Spleen (tissue), 11 donors: ENCODE measurements around the gene SHANK1. TPM values are rescaled to one million over a fixed set of nuclear protein-coding genes. Genes with fewer than 3 reads are reported as not detected.
A peak's percentile ranks its signal among the peaks of the same experiment; 100 is the strongest.

Experiments used
- DNase-seq: peaks from one replicate; pipeline ENCODE4 v3.0.0-alpha.2; 2020
- H3K27ac ChIP-seq, 8 donors: fragments of 200-600 bp; sonication (generic) in 7 of 8; 1 replicate in 4 of 8; 2 replicates in 4 of 8; pipeline versions ENCODE4 v1.5.0 to v1.8.0; 2016 to 2021; ENCODE audit warnings: inconsistent platforms in 4 of 8, mild to moderate bottlenecking in 4 of 8, moderate library complexity in 1 of 8
- H3K27me3 ChIP-seq, 7 donors: fragments of 200-600 bp; sonication (generic) in 6 of 7; replicated peaks in 1 of 7; 1 replicate in 4 of 7; 2 replicates in 3 of 7; pipeline versions ENCODE4 v1.5.0 to v1.8.0; 2016 to 2021; ENCODE audit warnings: inconsistent platforms in 3 of 7, mild to moderate bottlenecking in 1 of 7
- H3K36me3 ChIP-seq, 6 donors: fragments of 200-600 bp; sonication (generic) in 5 of 6; 1 replicate in 4 of 6; 2 replicates in 2 of 6; pipeline versions ENCODE4 v1.5.0 to v1.8.0; 2016 to 2021; ENCODE audit warnings: inconsistent platforms in 2 of 6
- H3K4me1 ChIP-seq, 6 donors: fragments of 200-600 bp; sonication (generic) in 5 of 6; 1 replicate in 3 of 6; 2 replicates in 3 of 6; pipeline versions ENCODE4 v1.5.0 to v1.8.0; 2016 to 2021; ENCODE audit warnings: inconsistent platforms in 3 of 6
- H3K4me3 ChIP-seq, 8 donors: fragments of 200-600 bp; sonication (generic) in 7 of 8; 1 replicate in 4 of 8; 2 replicates in 4 of 8; pipeline versions ENCODE4 v1.5.0 to v1.8.0; 2016 to 2021; ENCODE audit warnings: inconsistent platforms in 4 of 8, mild to moderate bottlenecking in 4 of 8, moderate library complexity in 2 of 8
- H3K9me3 ChIP-seq, 8 donors: fragments of 200-600 bp; sonication (generic) in 7 of 8; 1 replicate in 4 of 8; 2 replicates in 4 of 8; pipeline versions ENCODE4 v1.5.0 to v1.8.0; 2016 to 2021; ENCODE audit warnings: inconsistent platforms in 4 of 8
- CTCF ChIP-seq, 11 experiments: fragments of 200-600 bp in 7 of 11; fragments of 450-650 bp in 4 of 11; sonication (generic) in 4 of 11; IDR thresholded peaks in 8 of 11; conservative IDR thresholded peaks in 3 of 11; 1 replicate in 7 of 11; 2 replicates in 4 of 11; pipeline versions ENCODE4 v1.4.0 to v1.8.0; 2016 to 2021; ENCODE audit warnings: antibody characterized with exemption in 11 of 11, inconsistent platforms in 4 of 11, mild to moderate bottlenecking in 1 of 11
- POLR2A ChIP-seq, 3 donors: fragments of 450-650 bp; IDR thresholded peaks; one replicate each; pipeline ENCODE4 v1.5.1; 2017; ENCODE audit warnings: antibody characterized with exemption in 3 of 3, mild to moderate bottlenecking in 1 of 3
- POLR2AphosphoS5 ChIP-seq, 3 donors: sonication (generic); formaldehyde crosslinking; IDR thresholded peaks; one replicate each; pipeline ENCODE4 v1.5.1; 2017; ENCODE audit warnings: antibody characterized with exemption in 3 of 3
- WGBS, 5 donors: extraction: QIAGEN DNeasy Blood & Tissue Kit in 3 of 5; methylation state at CpG; one replicate each; pipeline versions ENCODE4 v1.1.5 to v1.1.7; 2013 to 2018; 5-methylcytosine and 5-hydroxymethylcytosine counted together
- intact Hi-C: fragments of 100-400 bp; cut with DNase I; formaldehyde crosslinking; loops from one replicate; pipeline ENCODE4 v1.15.0; 2023; ENCODE audit warnings: low total_unique reads
- polyA plus RNA-seq, 3 donors: library from polyadenylated mRNA; stranded (reverse); fragments of 200-250 nt; gene quantifications; one replicate each; pipeline ENCODE4 v1.2.1, GENCODE V29; 2013
- total RNA-seq, 7 donors: library from RNA; depleted of rRNA in 3 of 7; stranded (reverse); fragments of >200 nt in 3 of 7; fragmentation: NEBNext Ultra II Directional in 4 of 7; extraction: Animal tissue kit (Norgen Biotek cat#: 25700) in 4 of 7; gene quantifications; one replicate each; pipeline versions ENCODE4 v1.1.0 to v1.2.1, GENCODE V29; 2016 to 2021
- donor health status: healthy with polysubstance abuse.
- donor health status: DM: no; HTN: no; CAD: no; lungs with moderate emphysema.
- donor health status: DM: no; HTN: no; CAD: no.
- donor health status: Bipolar disorder and iron deficiency.
- donor health status: healthy.
- donor health status: DM: no; HTN: no; CAD: no.
- donor health status: DM: yes; HTN: yes; CAD: no.

SHANK1 gene
- total and polyA plus RNA-seq, 10 donors = 0.07 to 1.8 (median 0.35) TPM; not detected in 2

GRCh38 chr19:50659318-50660087 lies 60.1 kb downstream of the SHANK1 start:
- DNase-seq = no peak
- Histone ChIP-seq H3K4me1 (peaks cover 0 to 19% (median 16%) of the 10 kb centered on the region in 6 donors), H3K27ac (no peak overlapping the region), H3K36me3 (no peaks in the 10 kb centered on the region), H3K9me3 (peaks cover 0 to 50% (median 8%) of the 10 kb centered on the region in 8 donors), H3K27me3 (peaks cover 0 to 97% (median 39%) of the 10 kb centered on the region in 7 donors), H3K4me3 (peak overlapping the region in 4 of 8 donors; percentile 15 to 59 (median 24))
- intact Hi-C loops = no loop called here
- TF ChIP-seq CTCF (IDR thresholded peaks at IDR 0.05 in 8 of 11, conservative IDR thresholded peaks at IDR 0.05 in 3 of 11) = no peak
- TF ChIP-seq POLR2A (IDR thresholded peaks at IDR 0.05) = no peak
- no peak for TF ChIP-seq POLR2AphosphoS5 (IDR thresholded peaks at IDR 0.05)
- 2 to 6% (median 6%) methylated on average over 30 to 35 of the region's 37 CpGs for WGBS, 5 donors

GRCh38 chr19:50658441-50659317 lies 60.9 kb downstream of the SHANK1 start:
- Histone ChIP-seq H3K27ac (peak overlapping the region in 1 of 8 donors; percentile 39), H3K4me3 (peak overlapping the region in 6 of 8 donors; percentile 10 to 59 (median 24)), H3K9me3 (peaks cover 0 to 53% (median 9%) of the 10 kb centered on the region in 8 donors), H3K4me1 (peaks cover 0 to 19% (median 16%) of the 10 kb centered on the region in 6 donors), H3K27me3 (peaks cover 0 to 100% (median 39%) of the 10 kb centered on the region in 7 donors), H3K36me3 (no peaks in the 10 kb centered on the region)
- peak; percentile 82 for DNase-seq
- no peak for TF ChIP-seq POLR2A (IDR thresholded peaks at IDR 0.05)
- TF ChIP-seq POLR2AphosphoS5 (IDR thresholded peaks at IDR 0.05) = peak in 2 of 3 donors; percentile 38 to 47
- 3 to 10% (median 5%) methylated on average over 29 to 67 of the region's 67 CpGs for WGBS, 5 donors
- intact Hi-C loops = no loop called here

- H3K9me3 ChIP-seq = peaks cover 0 to 53% (median 9%) of the 10 kb centered on the region in 8 donors
- H3K36me3 ChIP-seq = no peaks in the 10 kb centered on the region
- H3K27me3 ChIP-seq = peaks cover 0 to 97% (median 40%) of the 10 kb centered on the region in 7 donors
- peak overlapping the region in 1 of 8 donors; percentile 39 for H3K27ac ChIP-seq
- peaks cover 0 to 19% (median 16%) of the 10 kb centered on the region in 6 donors for H3K4me1 ChIP-seq
- peak; percentile 83 for DNase-seq
- WGBS, 5 donors = 2 to 7% (median 4%) methylated on average over 28 to 38 of the region's 38 CpGs
- intact Hi-C loops = no loop called here
- no peak for TF ChIP-seq POLR2A (IDR thresholded peaks at IDR 0.05)
- peak in 1 of 3 donors; percentile 43 for TF ChIP-seq POLR2AphosphoS5 (IDR thresholded peaks at IDR 0.05)
- no peak for TF ChIP-seq CTCF (IDR thresholded peaks at IDR 0.05 in 8 of 11, conservative IDR thresholded peaks at IDR 0.05 in 3 of 11)
- H3K4me3 ChIP-seq = peak overlapping the region in 4 of 8 donors; percentile 0 to 59 (median 24)
Measured at GRCh38 chr19:50657712-50658440, 61.7 kb downstream of the SHANK1 start.

- TF ChIP-seq POLR2A (IDR thresholded peaks at IDR 0.05) (no peak), POLR2AphosphoS5 (IDR thresholded peaks at IDR 0.05) (no peak), CTCF (IDR thresholded peaks at IDR 0.05 in 8 of 11, conservative IDR thresholded peaks at IDR 0.05 in 3 of 11) (no peak)
- intact Hi-C loops = no loop called here
- H3K9me3 ChIP-seq = peaks cover 0 to 53% (median 9%) of the 10 kb centered on the region in 8 donors
- WGBS, 5 donors = 59 to 67% (median 64%) methylated on average over 6 of the region's 6 CpGs
- peaks cover 0 to 97% (median 42%) of the 10 kb centered on the region in 7 donors for H3K27me3 ChIP-seq
- H3K4me1 ChIP-seq = peaks cover 0 to 19% (median 16%) of the 10 kb centered on the region in 6 donors
- no peak for DNase-seq
- no peak overlapping the region for H3K4me3 ChIP-seq
- no peaks in the 10 kb centered on the region for H3K36me3 ChIP-seq
- H3K27ac ChIP-seq = no peak overlapping the region
Measured at GRCh38 chr19:50657222-50657669, 62.4 kb downstream of the SHANK1 start.
